Fibroblast of the aortic adventitia (primary cell): ENCODE data around the gene RALGAPA1. TPM values are rescaled to one million over a fixed set of nuclear protein-coding genes. Genes with fewer than 3 reads are reported as not detected.
A peak's percentile ranks its signal among the peaks of the same experiment; 100 is the strongest.

Experiments
- DNase-seq: peaks from one replicate; pipeline ENCODE4 v3.0.0-alpha.2; 2010; ENCODE audit warnings: low read depth
- H3K4me3 ChIP-seq: 2 replicates; pipeline ENCODE4 v1.5.1; 2011; ENCODE audit warnings: low read depth, mild to moderate bottlenecking, control low read depth, low read length, moderate library complexity
- total RNA-seq: library from RNA; depleted of rRNA; stranded (reverse); fragments of >200 nt; gene quantifications from 2 replicates; pipeline ENCODE4 v1.2.3, GENCODE V29; 2012; ENCODE audit warnings: low replicate concordance
- TF ChIP-seq, protein P1 (sequence below): IDR thresholded peaks from 2 replicates; pipeline ENCODE4 v1.5.1; 2011; ENCODE audit warnings: mild to moderate bottlenecking, low read length, control low read depth, inconsistent platforms; ENCODE audit not compliant: insufficient read depth

Gene RALGAPA1
- total RNA-seq, 1 donor: 52.5 TPM

DNA sequence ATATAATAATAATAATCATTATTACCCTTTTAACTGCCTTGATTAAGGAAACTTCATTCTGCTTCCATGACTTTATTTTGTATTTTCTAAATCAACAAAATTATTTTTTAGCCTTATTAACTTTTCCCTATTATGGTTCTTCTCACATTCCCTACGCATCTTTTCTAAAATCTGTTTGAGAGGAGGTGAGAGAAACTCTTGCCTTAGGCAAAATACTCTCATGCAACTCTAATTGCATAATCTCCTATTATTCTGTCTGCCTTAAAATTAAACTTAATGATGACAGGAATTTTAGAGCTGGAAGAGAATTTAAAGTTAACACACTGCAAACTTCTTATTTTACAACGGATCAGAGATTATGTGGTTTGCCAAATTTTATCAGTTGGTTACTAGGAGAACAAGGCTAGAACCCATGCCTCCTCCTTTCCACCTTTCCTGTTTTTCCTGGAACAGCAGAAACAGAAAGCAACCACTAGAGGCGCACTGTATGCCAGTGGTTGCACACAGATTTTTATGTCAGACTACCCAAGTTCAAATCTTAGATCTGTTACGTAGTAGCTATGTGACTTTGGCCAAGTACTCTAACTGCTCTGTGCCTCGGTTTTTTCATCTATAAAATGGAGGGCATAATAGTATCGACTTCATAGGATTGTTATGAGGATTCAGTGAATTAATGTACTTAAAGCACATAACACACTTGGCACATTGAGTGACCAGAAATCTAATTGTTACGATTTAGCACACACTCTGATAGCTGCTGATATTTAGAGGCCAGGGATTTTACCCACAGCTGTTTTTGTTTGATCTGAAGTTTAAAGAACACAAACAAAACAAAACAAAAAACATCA lies 12.7 kb upstream of the RALGAPA1 start:
- H3K4me3 ChIP-seq: no peak overlapping the region
- TF ChIP-seq, protein P1, sequence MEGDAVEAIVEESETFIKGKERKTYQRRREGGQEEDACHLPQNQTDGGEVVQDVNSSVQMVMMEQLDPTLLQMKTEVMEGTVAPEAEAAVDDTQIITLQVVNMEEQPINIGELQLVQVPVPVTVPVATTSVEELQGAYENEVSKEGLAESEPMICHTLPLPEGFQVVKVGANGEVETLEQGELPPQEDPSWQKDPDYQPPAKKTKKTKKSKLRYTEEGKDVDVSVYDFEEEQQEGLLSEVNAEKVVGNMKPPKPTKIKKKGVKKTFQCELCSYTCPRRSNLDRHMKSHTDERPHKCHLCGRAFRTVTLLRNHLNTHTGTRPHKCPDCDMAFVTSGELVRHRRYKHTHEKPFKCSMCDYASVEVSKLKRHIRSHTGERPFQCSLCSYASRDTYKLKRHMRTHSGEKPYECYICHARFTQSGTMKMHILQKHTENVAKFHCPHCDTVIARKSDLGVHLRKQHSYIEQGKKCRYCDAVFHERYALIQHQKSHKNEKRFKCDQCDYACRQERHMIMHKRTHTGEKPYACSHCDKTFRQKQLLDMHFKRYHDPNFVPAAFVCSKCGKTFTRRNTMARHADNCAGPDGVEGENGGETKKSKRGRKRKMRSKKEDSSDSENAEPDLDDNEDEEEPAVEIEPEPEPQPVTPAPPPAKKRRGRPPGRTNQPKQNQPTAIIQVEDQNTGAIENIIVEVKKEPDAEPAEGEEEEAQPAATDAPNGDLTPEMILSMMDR: peak; percentile 90
- peak; percentile 59 for DNase-seq

DNA sequence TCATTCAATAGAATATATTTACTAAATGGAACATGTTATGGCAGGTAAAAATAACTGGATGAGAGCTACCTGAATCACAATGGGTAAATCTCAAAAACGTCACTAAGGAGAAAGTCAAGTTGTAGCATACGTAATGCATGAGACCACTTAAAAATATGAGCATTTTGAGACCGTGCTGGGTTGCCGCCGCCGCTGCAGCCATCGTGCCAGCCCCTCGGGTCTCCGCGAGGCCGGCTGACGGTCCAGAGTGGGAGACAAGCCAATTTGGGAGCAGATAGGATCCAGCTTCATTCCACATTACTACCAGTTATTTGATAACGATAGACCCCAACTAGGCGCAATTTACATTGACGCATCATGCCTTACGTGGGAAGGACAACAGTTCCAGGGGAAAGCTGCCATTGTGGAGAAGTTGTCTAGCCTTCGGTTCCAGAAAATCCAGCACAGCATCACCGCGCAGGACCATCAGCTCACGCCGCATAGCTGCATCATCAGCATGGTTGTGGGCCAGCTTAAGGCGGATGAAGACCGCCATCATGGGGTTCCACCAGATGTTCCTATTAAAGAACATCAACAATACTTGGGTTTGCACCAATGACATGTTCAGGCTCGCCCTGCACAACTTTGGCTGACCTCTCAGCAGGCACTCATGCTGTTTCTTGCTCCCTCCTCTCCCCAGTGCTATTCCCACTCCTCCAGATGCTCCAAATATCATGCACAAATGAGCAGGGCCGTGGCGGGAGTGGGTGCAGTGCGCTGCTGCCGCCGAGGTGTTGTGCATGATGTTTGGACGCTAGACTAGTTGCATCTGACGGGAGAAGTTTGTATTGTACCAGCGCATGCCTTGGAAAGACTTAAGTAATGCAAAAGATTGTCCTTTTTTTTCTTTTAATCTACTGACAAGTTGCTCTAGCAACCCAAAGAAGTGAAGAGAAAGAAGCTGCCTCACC lies 10.8 kb upstream of the RALGAPA1 start:
- TF ChIP-seq, protein P1: no peak
- DNase-seq: no peak
- no peak overlapping the region for H3K4me3 ChIP-seq

DNA sequence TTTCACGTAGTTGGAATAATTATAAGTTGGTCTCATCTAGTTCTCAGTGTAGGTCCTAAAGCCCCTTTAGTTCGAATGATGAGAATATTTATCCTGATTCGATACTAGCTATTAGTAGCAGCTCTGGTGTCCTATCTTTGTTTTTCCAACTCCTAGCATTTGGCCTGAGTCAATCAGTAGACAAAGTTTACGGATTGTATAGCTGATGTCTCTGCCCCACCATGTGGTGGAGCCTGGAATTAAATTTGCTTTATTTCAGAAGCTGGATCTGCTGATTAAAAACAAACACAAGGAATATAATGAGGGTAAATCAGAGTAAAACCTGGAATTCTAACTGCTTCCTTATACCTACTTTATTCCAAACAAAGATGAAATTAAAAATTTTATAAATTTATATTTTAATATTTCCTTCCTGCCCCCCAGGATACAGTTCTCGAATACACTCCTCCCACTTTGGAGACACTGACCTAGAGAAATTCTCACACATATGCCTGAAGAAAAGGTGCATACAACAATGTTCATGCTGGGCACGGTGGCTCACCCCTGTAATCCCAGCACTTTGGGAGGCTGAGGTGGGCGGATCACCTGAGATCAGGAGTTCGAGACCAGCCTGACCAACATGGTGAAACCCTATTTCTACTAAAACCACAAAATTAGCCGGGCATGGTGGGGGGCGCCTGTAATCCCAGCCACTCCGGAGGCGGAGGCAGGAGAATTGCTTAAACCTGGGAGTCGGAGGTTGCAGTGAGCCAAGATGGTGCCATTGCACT lies 9.4 kb upstream of the RALGAPA1 start:
- TF ChIP-seq, protein P1: peak; percentile 70
- DNase-seq: peak; percentile 60

DNA sequence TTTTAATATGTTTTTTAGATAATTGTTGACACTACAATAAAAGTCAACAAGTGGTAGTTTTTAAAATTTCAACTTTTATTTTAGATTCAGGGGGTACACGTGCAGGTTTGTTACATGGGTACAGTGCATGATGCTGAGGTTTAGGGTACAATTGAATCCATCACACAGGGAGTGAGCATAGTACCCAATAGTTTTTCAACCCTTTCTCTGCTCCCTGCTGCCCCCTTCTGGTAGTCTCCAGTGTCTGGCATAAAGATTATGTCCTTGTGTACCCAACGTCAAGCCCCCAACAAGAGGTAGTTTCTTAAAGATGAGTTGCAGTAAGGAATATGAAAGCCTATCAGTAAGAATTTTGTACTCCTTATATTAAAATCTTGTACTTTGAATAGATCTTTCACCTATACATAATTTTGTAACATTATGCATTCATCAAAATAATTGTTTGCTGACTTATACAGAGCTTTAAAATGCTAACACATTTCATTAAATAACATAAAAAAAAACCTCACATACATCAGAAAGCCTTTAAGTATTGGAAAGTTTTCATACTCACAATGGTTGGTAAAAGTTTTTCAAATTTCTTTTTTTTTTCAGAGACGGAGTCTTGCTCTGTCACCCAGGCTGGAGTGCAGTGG lies 5.4 kb upstream of the RALGAPA1 start:
- DNase-seq: peak; percentile 60
- TF ChIP-seq, protein P1: peak; percentile 85
- H3K4me3 ChIP-seq: no peak overlapping the region

More for the DNA sequence above, 9.4 kb upstream of the RALGAPA1 start:
- H3K4me3 ChIP-seq: no peak overlapping the region

DNA sequence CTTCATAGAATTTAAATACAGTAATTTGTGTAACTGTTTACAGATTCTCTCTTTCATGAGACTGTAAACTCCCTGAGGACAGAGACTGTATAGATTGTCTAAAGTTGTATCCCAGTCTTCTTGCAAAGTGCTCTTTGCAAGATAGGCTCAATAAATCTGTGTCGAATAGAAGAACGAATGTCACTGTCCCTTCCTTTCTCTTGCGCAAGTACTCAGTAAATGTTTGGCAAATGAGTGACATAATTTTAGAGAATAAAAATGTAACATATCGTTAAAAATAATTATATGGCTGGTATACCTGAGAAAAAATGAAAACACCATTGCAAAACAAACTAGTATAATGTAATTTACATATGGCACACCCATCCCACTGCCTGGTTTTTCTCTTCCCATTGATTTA lies 1.9 kb upstream of the RALGAPA1 start:
- no peak overlapping the region for H3K4me3 ChIP-seq
- TF ChIP-seq, protein P1: no peak
- DNase-seq: no peak

DNA sequence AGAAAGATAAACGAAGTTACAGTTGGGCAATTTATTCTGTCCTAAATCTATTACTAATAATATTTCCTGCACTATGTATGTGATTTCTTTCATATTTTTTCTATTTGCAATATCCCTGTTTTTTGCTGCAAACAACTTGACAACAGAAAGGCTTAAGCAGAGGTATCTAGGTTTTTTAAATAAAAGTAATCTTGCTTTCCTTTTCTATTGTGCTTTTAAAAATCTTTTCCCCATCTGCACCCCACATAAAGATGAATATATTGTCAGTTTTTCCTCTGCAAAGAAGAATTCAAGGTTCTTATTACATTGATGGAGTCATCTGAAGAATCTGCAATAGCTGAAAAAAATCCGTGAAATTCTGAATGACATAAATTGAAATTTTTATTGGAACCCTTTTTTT lies 502 bp upstream of the RALGAPA1 start:
- H3K4me3 ChIP-seq: peak overlapping the region; percentile 84
- TF ChIP-seq, protein P1: no peak
- no peak for DNase-seq
